H1 (cell line): ENCODE measurements around the gene ZNF691. TPM values are rescaled to one million over a fixed set of nuclear protein-coding genes. Genes with fewer than 3 reads are reported as not detected.

Source experiments
- EZH2 ChIP-seq: fragments of 200-600 bp; sonication (generic); IDR thresholded peaks from 2 replicates; pipeline ENCODE4 v1.7.1; 2012; ENCODE audit warnings: low read depth, mild to moderate bottlenecking, moderate library complexity, low read length, inconsistent platforms; ENCODE audit not compliant: severe bottlenecking
- KDM1A ChIP-seq: fragments of 200-600, 300-600 bp; sonication (generic); IDR thresholded peaks from 2 replicates; pipeline ENCODE4 v1.7.1; 2016; ENCODE audit warnings: mild to moderate bottlenecking, low read length, borderline replicate concordance
- KDM4A ChIP-seq: IDR thresholded peaks from one replicate; pipeline ENCODE4 v1.7.1; 2012; ENCODE audit warnings: low read depth, mild to moderate bottlenecking, moderate library complexity, low read length, inconsistent platforms; ENCODE audit not compliant: severe bottlenecking
- PHF8 ChIP-seq: fragments of 200-600 bp; sonication (generic); conservative IDR thresholded peaks from 2 replicates; pipeline ENCODE4 v1.7.1; 2012; ENCODE audit warnings: low read depth, mild to moderate bottlenecking, inconsistent platforms, low read length, moderate library complexity
- SIRT6 ChIP-seq: IDR thresholded peaks from one replicate; pipeline ENCODE4 v1.7.1; 2012; ENCODE audit warnings: low read length, inconsistent platforms
- polyA plus RNA-seq, 7 experiments: library from polyadenylated mRNA; depleted of rRNA in 3 of 7; stranded (reverse) in 5 of 7; unstranded in 2 of 7; fragments of >200 nt in 5 of 7; fragments of 200-250 nt in 2 of 7; gene quantifications; 1 replicate in 5 of 7; 2 replicates in 1 of 7; 4 replicates in 1 of 7; pipeline versions ENCODE4 v1.2.1 to v1.2.3, GENCODE V29; 2011 to 2013; ENCODE audit warnings: missing spikeins in 2 of 7, mixed read lengths in 2 of 7
- total RNA-seq: library from RNA; stranded (reverse); fragmentation: NEBNext Ultra II Directional; extraction: Animal tissue kit (Norgen Biotek cat#: 25700); gene quantifications from 2 replicates; pipeline ENCODE4 v1.2.1, GENCODE V29; 2021

ZNF691 gene
- total and polyA plus RNA-seq, 2 of the 8 experiments (the other 6 are each of a cell fraction or from before 2014, with no cell fraction given), result 19.5 TPM

- no peak for TF ChIP-seq KDM1A
- no peak for TF ChIP-seq SIRT6
- no peak for TF ChIP-seq EZH2
- TF ChIP-seq KDM4A, result no peak
- no peak for TF ChIP-seq PHF8
- TF ChIP-seq, all 59 proteins: peak for 0
Measured at GRCh38 chr1:42797979-42798378, 48.4 kb upstream of the ZNF691 start (continued).
